Osteoblast (primary cell): Measurements from ENCODE around the gene PIK3AP1. TPM values are rescaled to one million over a fixed set of nuclear protein-coding genes. Genes with fewer than 3 reads are reported as not detected.

Experiments
- DNase-seq: peaks from one replicate; pipeline ENCODE4 v3.0.0; 2011; ENCODE audit warnings: low spot score, mixed read lengths; ENCODE audit not compliant: insufficient read length; ENCODE audit errors: missing footprints
- H2AFZ ChIP-seq: 2 replicates; pipeline ENCODE4 v1.6.0; 2011; ENCODE audit warnings: mild to moderate bottlenecking, low read length
- H3K27ac ChIP-seq: 2 replicates; pipeline ENCODE4 v1.5.1; 2011; ENCODE audit warnings: mild to moderate bottlenecking, low read depth, low read length, moderate library complexity
- H3K27me3 ChIP-seq: 2 replicates; pipeline ENCODE4 v1.6.0; 2012; ENCODE audit warnings: mild to moderate bottlenecking, control low read depth, inconsistent platforms, low read length, moderate library complexity; ENCODE audit not compliant: insufficient read depth
- H3K36me3 ChIP-seq: 2 replicates; pipeline ENCODE4 v1.5.1; 2011; ENCODE audit warnings: mild to moderate bottlenecking, low read length, control low read depth, moderate library complexity; ENCODE audit not compliant: insufficient read depth
- H3K4me1 ChIP-seq: 2 replicates; pipeline ENCODE4 v1.5.1; 2011; ENCODE audit warnings: mild to moderate bottlenecking, low read length, control low read depth, moderate library complexity; ENCODE audit not compliant: insufficient read depth
- H3K4me2 ChIP-seq: 2 replicates; pipeline ENCODE4 v1.6.0; 2011; ENCODE audit warnings: mild to moderate bottlenecking, low read length; ENCODE audit not compliant: insufficient read depth
- H3K4me3 ChIP-seq: fragments of 200-600 bp; sonication (generic); 3 replicates; pipeline ENCODE4 v1.5.1; 2012; ENCODE audit warnings: mild to moderate bottlenecking, low read length, inconsistent platforms; ENCODE audit not compliant: insufficient read depth
- H3K79me2 ChIP-seq: 2 replicates; pipeline ENCODE4 v1.6.0; 2012; ENCODE audit warnings: mild to moderate bottlenecking, low read length, control low read depth, inconsistent platforms; ENCODE audit not compliant: insufficient read depth
- H3K9me3 ChIP-seq: 2 replicates; pipeline ENCODE4 v1.5.1; 2011; ENCODE audit warnings: low read depth, low read length, control low read depth
- H4K20me1 ChIP-seq: 2 replicates; pipeline ENCODE4 v1.6.0; 2012; ENCODE audit warnings: mild to moderate bottlenecking, low read length, control low read depth; ENCODE audit not compliant: insufficient read depth
- CTCF ChIP-seq: IDR thresholded peaks from 2 replicates; pipeline ENCODE4 v1.5.1; 2011; ENCODE audit warnings: mild to moderate bottlenecking, low read depth, low read length, moderate library complexity; ENCODE audit errors: extremely low read depth
- total RNA-seq: library from RNA; depleted of rRNA; stranded (reverse); fragments of >200 nt; gene quantifications from 2 replicates; pipeline ENCODE4 v1.2.3, GENCODE V29; 2012

PIK3AP1 gene
- total RNA-seq, 1 donor, result 0.36 TPM

DNA sequence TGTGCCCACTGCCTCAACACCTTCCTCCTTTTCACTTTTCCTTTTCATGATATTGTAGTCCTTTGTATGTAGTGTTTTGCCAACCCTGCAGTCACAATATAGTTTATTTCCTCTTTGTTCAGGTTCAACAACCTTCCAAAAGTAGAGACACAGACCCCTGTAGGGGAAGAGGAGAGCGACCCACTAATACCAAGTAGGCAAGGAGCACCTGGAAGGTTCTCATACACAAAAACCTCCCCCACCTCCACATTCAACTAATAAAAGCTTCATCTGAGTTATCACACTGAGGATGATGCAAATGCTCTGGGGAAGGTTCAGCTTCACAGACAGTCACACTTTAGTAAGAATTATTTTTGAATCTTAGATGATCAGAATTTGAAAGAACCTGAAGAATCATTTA is 41.6 kb downstream of the PIK3AP1 start:
- H2AFZ ChIP-seq, result no peak overlapping the region
- H3K36me3 ChIP-seq, result no peaks in the 10 kb centered on the region
- TF ChIP-seq CTCF, result no peak
- no peak overlapping the region for H3K27ac ChIP-seq
- no peak for DNase-seq
- no peak overlapping the region for H3K4me3 ChIP-seq
- H3K4me1 ChIP-seq, result peaks cover 4% of the 10 kb centered on the region
- no peaks in the 10 kb centered on the region for H3K27me3 ChIP-seq
- H4K20me1 ChIP-seq, result no peaks in the 10 kb centered on the region
- no peak overlapping the region for H3K4me2 ChIP-seq
- no peaks in the 10 kb centered on the region for H3K79me2 ChIP-seq
- H3K9me3 ChIP-seq, result no peaks in the 10 kb centered on the region

GRCh38 chr10:96676272-96677112 is 43.8 kb downstream of the PIK3AP1 start:
- no peak overlapping the region for H3K4me2 ChIP-seq
- no peak for TF ChIP-seq CTCF
- H3K36me3 ChIP-seq, result no peaks in the 10 kb centered on the region
- no peaks in the 10 kb centered on the region for H3K9me3 ChIP-seq
- H2AFZ ChIP-seq, result no peak overlapping the region
- no peak for DNase-seq
- H3K27me3 ChIP-seq, result no peaks in the 10 kb centered on the region
- H3K79me2 ChIP-seq, result no peaks in the 10 kb centered on the region
- H3K27ac ChIP-seq, result no peak overlapping the region
- no peaks in the 10 kb centered on the region for H4K20me1 ChIP-seq
- no peak overlapping the region for H3K4me3 ChIP-seq
- H3K4me1 ChIP-seq, result peaks cover 7% of the 10 kb centered on the region

DNA sequence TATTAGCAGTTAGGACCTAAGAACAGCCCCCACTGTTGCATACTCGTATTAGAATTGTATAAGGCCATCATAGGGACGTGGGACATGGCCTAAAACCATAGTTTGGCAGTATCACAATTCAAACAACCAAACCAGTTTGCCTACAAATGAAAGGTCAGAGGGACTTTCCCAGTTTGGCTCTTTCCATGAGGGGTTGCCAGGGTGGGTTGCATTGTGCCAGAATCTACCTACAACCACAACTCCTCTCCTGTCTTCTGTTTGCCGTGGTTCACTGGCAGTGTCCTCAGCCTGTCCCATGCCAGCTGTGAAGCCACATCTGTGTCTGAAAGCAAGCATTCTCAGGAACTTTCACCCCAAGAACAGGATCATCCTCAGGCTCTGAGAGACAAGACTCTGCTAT is 44.5 kb downstream of the PIK3AP1 start:
- Histone ChIP-seq H3K9me3 (no peaks in the 10 kb centered on the region), H3K79me2 (no peaks in the 10 kb centered on the region), H3K27ac (no peak overlapping the region), H3K36me3 (no peaks in the 10 kb centered on the region), H3K4me3 (no peak overlapping the region), H3K4me2 (no peak overlapping the region), H3K4me1 (peaks cover 7% of the 10 kb centered on the region), H3K27me3 (no peaks in the 10 kb centered on the region), H4K20me1 (no peaks in the 10 kb centered on the region), H2AFZ (no peak overlapping the region)
- DNase-seq, result no peak
- no peak for TF ChIP-seq CTCF

DNA sequence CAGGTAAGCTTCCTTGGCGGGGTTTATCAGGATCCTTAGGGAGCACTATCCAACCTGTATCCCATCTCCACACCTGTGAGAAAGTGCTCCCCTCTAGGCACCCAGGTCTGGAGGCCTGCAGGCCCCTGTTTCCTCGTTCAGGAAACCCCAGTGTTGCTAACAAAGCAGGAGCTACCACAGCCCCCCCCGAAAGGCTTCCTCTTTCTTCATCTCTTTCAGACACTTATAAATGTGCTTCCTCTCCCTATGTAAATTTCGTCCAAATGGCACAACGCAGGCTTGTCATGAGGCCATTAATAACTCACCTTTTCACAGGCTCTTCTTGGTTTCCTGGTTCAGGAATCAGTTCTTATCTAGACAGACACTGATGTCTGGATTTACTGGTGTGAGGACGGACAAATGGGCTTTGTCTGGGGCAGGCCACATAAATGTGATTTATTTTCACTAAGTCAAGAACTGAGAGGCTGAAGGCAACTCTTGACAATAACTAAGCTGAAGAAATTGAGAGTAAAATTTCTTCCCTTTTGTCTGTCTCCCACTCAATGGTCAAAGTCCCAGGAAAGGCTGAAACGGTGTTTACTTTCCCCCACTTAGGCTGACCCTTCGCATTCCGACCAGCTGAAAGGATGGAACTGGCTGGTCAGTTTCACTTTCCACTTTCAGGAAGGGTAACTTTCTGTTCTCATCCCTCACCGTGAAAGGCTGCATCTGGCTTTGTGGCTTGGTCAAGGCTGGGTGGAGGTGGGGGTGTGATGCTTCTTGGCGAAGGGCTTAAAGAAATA is 46.8 kb downstream of the PIK3AP1 start:
- DNase-seq, result peak; percentile 54
- Histone ChIP-seq H3K4me1 (peaks cover 7% of the 10 kb centered on the region), H3K79me2 (no peaks in the 10 kb centered on the region), H3K27me3 (no peaks in the 10 kb centered on the region), H2AFZ (peak overlapping the region; percentile 71), H3K4me3 (peak overlapping the region; percentile 46), H3K36me3 (no peaks in the 10 kb centered on the region), H3K27ac (no peak overlapping the region), H3K4me2 (peak overlapping the region; percentile 66), H3K9me3 (no peaks in the 10 kb centered on the region), H4K20me1 (no peaks in the 10 kb centered on the region)
- no peak for TF ChIP-seq CTCF
